Activated CD4-positive, alpha-beta T cell treated with anti-CD3 and anti-CD28 coated beads, Interleukin-2, amount 10 ng/mL, durations not matched to agents 24 days and 14 days (primary cell): Measurements from ENCODE around the gene CCDC7. TPM values are rescaled to one million over a fixed set of nuclear protein-coding genes. Genes with fewer than 3 reads are reported as not detected.
"Not testable (repeated sequence)": the region's sequence is repeated elsewhere in the genome, so short reads cannot be mapped to it uniquely, and the experiment has no call there.

Experiments used
- DNase-seq: peaks from one replicate; pipeline ENCODE4 v3.0.0; 2022
- H3K27ac Mint-ChIP-seq: one replicate; pipeline ENCODE4 v1.8.0; 2022; ENCODE audit warnings: mild to moderate bottlenecking, mixed read lengths
- H3K27me3 Mint-ChIP-seq: one replicate; pipeline ENCODE4 v1.8.0; 2022; ENCODE audit warnings: mixed read lengths
- H3K36me3 Mint-ChIP-seq: one replicate; pipeline ENCODE4 v1.8.0; 2022; ENCODE audit warnings: low read depth, mild to moderate bottlenecking, mixed read lengths
- H3K4me1 Mint-ChIP-seq: one replicate; pipeline ENCODE4 v1.8.0; 2021; ENCODE audit warnings: mixed read lengths
- H3K4me3 Mint-ChIP-seq: one replicate; pipeline ENCODE4 v1.8.0; 2022; ENCODE audit warnings: mild to moderate bottlenecking, moderate library complexity, mixed read lengths
- H3K9me3 Mint-ChIP-seq: one replicate; pipeline ENCODE4 v1.8.0; 2021; ENCODE audit warnings: mixed read lengths
- intact Hi-C: fragments of 100-400 bp; cut with micrococcal nuclease; formaldehyde crosslinking; loops from one replicate; pipeline ENCODE4 v1.15.1; 2023
- total RNA-seq: library from RNA; stranded (reverse); gene quantifications from 2 replicates; pipeline ENCODE4 v1.2.3, GENCODE V29; 2022

CCDC7 gene
- total RNA-seq, 1 donor from 2014 or later = 13.6 TPM

DNA sequence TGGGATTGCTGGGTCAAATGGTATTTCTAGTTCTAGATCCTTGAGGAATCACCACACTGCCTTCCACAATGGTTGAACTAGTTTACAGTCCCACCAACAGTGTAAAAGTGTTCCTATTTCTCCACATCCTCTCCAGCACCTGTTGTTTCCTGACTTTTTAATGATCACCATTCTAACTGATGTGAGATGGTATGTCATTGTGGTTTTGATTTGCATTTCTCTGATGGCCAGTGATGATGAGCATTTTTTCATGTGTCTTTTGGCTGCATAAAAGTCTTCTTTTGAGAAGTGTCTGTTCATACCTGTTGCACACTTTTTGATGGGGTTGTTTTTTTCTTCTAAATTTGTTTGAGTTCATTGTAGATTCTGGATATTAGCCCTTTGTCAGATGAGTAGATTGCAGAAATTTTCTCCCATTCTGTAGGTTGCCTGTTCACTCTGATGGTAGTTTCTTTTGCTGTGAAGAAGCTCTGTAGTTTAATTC is 37.1 kb downstream of the CCDC7 start:
- H3K27ac Mint-ChIP-seq, DNase-seq, H3K4me3 Mint-ChIP-seq, H3K4me1 Mint-ChIP-seq, intact Hi-C loops, H3K27me3 Mint-ChIP-seq: not testable (repeated sequence)
- Mint-ChIP-seq H3K9me3 (peaks cover 15% of the 10 kb centered on the region), H3K36me3 (peaks cover 63% of the 10 kb centered on the region)

DNA sequence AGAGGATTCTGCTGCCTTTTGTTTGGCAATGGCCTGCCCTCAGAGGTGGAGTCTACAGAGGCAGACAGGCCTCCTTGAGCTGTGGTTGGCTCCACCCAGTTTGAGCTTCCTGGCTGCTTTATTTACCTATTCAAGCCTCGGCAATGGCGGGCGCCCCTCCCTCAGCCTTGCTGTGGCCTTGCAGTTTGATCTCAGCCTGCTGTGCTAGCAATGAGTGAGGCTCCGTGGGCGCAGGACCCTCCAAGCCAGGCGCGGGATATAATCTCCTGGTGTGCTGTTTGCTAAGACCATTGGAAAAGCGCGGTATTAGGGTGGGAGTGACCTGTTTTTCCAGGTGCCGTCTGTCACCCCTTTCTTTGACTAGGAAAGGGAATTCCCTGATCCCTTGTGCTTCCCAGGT is 42.1 kb downstream of the CCDC7 start:
- H3K4me3 Mint-ChIP-seq, H3K4me1 Mint-ChIP-seq, DNase-seq, H3K27me3 Mint-ChIP-seq, intact Hi-C loops, H3K27ac Mint-ChIP-seq: not testable (repeated sequence)
- H3K9me3 Mint-ChIP-seq = peaks cover 20% of the 10 kb centered on the region
- H3K36me3 Mint-ChIP-seq = peaks cover 50% of the 10 kb centered on the region

DNA sequence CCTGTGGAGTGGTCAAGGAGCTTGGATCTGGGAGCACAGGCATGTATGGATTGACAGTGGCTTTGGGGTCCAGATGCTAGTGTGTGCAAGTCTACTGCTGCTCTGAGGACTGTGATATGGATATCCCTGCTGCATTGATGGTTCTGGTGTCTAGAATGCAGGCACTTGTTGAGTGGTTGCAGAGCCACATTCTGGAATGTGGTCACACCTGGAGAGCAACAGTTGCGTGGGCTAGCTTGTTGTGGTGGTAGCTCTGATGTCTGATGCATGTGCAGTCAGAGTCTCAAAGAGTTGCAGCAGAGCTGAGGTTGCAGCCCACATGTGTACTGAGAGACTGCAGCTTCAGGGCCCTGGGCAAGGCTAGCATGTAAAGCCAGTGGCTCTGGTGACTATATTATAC is 43.2 kb downstream of the CCDC7 start:
- H3K4me1 Mint-ChIP-seq = peaks cover 5% of the 10 kb centered on the region
- H3K36me3 Mint-ChIP-seq = peaks cover 40% of the 10 kb centered on the region
- no peak for DNase-seq
- H3K9me3 Mint-ChIP-seq = peaks cover 20% of the 10 kb centered on the region
- H3K27me3 Mint-ChIP-seq = no peaks in the 10 kb centered on the region
- no peak overlapping the region for H3K27ac Mint-ChIP-seq
- no peak overlapping the region for H3K4me3 Mint-ChIP-seq
- intact Hi-C loops = no loop called here

DNA sequence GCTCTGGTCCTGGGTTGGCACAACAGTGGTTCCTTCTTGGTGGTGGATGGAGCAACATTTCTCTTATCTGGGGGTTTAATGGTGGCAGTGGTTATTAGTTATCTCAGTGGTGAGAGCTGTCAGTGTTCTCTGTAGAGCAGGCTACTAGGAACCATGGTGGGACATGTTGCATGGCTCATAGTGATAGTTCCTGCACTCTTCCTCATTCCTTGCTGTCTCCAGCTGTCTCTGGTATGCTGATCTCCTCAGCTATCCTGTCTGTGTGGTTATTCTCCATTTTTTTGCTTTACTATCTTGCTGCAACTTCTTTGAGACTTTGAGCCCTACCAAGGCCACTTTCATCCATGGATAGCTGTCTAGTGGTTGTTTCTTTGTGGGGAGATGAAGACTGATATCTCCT is 44.0 kb downstream of the CCDC7 start:
- H3K27me3 Mint-ChIP-seq = no peaks in the 10 kb centered on the region
- intact Hi-C loops = no loop called here
- H3K4me1 Mint-ChIP-seq = peaks cover 5% of the 10 kb centered on the region
- DNase-seq = no peak
- H3K27ac Mint-ChIP-seq = no peak overlapping the region
- peaks cover 39% of the 10 kb centered on the region for H3K36me3 Mint-ChIP-seq
- H3K4me3 Mint-ChIP-seq = no peak overlapping the region
- H3K9me3 Mint-ChIP-seq = peaks cover 20% of the 10 kb centered on the region

DNA sequence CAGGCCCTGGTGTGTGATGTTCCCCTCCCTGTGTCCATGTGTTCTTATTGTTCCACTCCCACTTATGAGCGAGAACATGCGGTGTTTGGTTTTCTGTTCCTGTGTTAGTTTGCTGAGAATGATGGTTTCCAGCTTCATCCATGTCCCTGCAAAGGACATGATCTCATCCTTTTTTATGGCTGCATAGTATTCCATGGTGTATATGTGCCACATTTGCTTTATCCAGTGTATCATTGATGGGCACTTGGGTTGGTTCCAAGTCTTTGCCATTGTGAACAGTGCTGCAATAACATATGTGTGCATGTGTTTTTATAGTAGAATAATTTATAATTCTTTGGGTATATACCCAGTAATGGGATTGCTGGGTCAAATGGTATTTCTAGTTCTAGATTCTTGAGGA is 48.6 kb downstream of the CCDC7 start:
- H3K4me1 Mint-ChIP-seq, H3K4me3 Mint-ChIP-seq, H3K27me3 Mint-ChIP-seq, H3K27ac Mint-ChIP-seq, DNase-seq, intact Hi-C loops: not testable (repeated sequence)
- Mint-ChIP-seq H3K9me3 (peaks cover 14% of the 10 kb centered on the region), H3K36me3 (peaks cover 24% of the 10 kb centered on the region)

DNA sequence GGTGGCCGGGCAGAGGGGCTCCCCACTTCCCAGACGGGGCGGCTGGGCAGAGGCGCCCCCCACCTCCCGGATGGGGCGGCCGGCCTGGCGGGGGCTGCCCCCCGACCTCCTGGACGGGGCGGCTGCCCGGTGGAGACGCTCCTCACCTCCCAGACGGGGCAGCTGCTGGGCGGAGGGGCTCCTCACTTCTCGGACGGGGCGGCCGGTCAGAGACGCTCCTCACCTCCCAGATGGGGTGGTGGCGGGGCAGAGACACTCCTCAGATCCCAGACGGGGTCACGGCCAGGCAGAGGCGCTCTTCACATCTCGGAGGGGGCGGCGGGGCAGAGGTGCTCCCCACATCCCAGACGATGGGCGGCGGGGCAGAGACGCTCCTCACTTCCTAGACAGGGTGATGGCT is 54.2 kb downstream of the CCDC7 start:
- H3K4me3 Mint-ChIP-seq, H3K4me1 Mint-ChIP-seq, H3K27ac Mint-ChIP-seq, intact Hi-C loops, H3K27me3 Mint-ChIP-seq, DNase-seq: not testable (repeated sequence)
- H3K9me3 Mint-ChIP-seq = peaks cover 25% of the 10 kb centered on the region
- peaks cover 44% of the 10 kb centered on the region for H3K36me3 Mint-ChIP-seq

DNA sequence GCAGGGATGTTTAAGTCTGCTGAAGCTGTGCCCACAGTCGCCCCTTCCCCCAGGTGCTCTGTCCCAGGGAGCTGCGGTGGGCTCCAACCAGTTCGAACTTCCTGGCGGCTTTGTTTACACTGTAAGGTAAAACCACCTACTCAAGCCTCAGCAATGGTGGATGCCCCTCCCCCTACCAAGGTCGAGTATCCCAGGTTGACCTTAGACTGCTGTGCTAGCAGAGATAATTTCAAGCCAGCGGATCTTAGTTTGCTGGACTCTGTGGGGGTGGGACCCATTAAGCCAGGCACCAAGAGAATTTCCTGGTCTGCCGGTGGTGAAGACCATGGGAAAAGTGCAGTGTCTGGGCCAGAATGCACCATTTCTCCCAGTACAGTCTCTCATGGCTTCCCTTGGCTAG is 56.0 kb downstream of the CCDC7 start:
- Mint-ChIP-seq H3K4me1 (no peaks in the 10 kb centered on the region), H3K36me3 (peaks cover 45% of the 10 kb centered on the region), H3K9me3 (peaks cover 16% of the 10 kb centered on the region), H3K27ac (no peak overlapping the region), H3K27me3 (no peaks in the 10 kb centered on the region), H3K4me3 (no peak overlapping the region)
- DNase-seq = no peak
- intact Hi-C loops = no loop called here

DNA sequence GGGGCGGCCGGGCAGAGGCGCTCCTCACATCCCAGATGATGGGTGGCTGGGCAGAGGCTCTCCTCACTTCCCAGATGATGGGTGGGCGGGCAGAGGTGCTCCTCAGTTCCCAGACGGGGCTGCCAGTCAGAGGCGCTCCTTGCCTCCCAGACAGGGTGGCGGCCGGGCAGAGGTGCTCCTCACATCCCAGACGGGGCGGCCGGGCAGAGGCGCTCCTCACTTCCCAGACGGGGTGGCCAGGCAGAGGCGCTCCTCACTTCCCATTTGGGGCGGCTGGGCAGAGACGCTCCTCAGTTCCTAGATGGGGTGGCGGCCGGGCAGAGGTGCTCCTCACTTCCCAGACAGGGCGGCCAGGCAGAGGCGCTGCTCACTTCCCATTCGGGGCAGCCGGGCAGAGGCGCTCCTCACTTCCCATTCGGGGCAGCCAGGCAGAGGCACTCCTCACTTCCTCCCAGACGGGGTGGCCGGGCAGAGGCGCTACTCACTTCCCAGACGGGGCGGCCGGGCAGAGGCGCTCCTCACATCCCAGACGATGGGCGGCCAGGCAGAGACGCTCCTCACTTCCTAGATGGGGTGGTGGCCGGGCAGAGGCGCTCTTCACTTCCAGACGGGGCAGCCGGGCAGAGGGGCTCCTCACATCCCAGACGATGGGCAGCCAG is 60.0 kb downstream of the CCDC7 start:
- H3K4me3 Mint-ChIP-seq, intact Hi-C loops, H3K27ac Mint-ChIP-seq, DNase-seq, H3K27me3 Mint-ChIP-seq, H3K4me1 Mint-ChIP-seq: not testable (repeated sequence)
- H3K36me3 Mint-ChIP-seq = peaks cover 39% of the 10 kb centered on the region
- peaks cover 13% of the 10 kb centered on the region for H3K9me3 Mint-ChIP-seq

DNA sequence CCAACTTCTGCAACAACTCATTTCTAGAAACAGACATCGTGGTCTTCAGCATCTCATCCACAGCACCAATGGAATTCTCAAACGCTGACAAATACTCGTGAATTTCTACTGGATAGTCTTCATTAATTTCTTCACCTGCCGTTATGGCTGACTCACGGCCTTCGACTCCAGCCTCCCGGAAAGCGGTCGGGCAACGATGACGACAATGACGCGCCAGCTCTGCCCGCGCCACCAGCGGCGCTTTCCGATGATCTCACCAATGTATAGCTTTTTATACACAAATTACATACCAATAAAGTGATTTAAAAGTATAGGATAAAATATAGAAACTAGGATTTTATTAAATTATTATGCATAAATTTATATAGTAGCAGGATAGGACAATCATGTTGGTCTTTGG is 65.7 kb downstream of the CCDC7 start:
- Mint-ChIP-seq H3K27ac (no peak overlapping the region), H3K9me3 (peaks cover 4% of the 10 kb centered on the region), H3K4me3 (no peak overlapping the region), H3K27me3 (no peaks in the 10 kb centered on the region), H3K36me3 (peaks cover 9% of the 10 kb centered on the region), H3K4me1 (no peaks in the 10 kb centered on the region)
- no peak for DNase-seq
- intact Hi-C loops = no loop called here

DNA sequence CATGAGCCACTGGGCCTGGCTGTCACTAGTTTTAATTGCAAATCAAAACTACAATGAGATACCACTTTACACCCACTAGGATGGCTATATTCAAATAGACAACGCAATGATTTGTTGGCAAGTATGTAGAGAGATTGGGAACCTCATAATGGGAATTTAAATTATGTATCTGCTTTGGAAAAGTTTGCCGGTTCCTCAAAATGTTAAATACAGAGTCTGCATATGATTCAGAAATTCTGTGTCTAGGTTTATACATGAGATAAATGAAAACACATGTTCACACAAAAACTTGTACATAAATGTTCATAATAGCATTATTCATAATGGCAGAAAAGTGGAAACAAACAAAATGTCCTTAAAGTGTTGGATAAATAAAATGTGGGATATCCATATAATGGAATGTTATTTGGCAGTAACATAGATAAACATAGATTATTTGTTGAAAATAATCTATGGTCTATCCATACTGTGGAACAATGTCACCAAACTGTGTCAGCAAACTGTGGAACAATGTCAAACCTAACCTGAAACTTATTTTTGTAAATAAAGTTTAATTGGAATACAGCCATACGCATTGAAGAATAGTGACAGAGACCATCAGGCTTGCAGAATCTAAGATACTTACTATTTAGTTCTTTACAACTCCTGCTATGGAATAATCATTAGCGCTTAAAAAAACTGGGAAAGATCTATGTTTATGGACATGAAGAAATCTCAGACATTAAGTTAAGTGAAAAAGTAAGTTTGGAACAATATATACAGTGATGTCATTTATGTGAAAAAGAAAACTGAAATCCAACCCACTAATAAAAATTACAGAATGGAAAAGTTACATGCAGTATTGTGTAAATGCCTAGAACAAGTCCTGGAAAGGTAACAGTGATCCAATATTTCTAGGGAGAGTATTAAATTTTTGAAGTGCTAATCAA is 70.9 kb downstream of the CCDC7 start:
- Mint-ChIP-seq H3K4me1 (no peaks in the 10 kb centered on the region), H3K9me3 (peaks cover 12% of the 10 kb centered on the region), H3K36me3 (no peaks in the 10 kb centered on the region), H3K4me3 (no peak overlapping the region), H3K27ac (no peak overlapping the region), H3K27me3 (no peaks in the 10 kb centered on the region)
- no peak for DNase-seq
- intact Hi-C loops = no loop called here

DNA sequence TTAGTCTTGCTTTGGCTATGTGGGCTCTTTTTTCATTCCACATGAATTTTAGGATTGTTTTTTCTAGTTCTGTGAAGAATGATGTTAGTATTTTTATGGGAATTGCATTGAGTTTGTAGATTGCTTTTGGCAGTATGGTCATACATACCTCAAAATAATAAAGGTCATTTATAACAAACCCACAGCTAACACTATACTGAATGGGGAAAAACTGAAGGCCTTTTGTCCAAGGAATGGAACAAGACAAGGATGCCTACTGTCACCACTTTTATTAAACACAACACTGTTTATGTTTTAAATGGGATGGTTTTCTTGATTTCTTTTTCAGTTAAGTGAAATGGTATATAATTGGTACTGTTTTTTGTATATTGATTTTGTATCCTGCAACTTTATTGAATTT is 84.3 kb downstream of the CCDC7 start:
- Mint-ChIP-seq H3K4me3 (no peak overlapping the region), H3K4me1 (no peaks in the 10 kb centered on the region), H3K9me3 (peaks cover 18% of the 10 kb centered on the region), H3K27me3 (no peaks in the 10 kb centered on the region), H3K36me3 (no peaks in the 10 kb centered on the region), H3K27ac (no peak overlapping the region)
- intact Hi-C loops = no loop called here
- DNase-seq = no peak

DNA sequence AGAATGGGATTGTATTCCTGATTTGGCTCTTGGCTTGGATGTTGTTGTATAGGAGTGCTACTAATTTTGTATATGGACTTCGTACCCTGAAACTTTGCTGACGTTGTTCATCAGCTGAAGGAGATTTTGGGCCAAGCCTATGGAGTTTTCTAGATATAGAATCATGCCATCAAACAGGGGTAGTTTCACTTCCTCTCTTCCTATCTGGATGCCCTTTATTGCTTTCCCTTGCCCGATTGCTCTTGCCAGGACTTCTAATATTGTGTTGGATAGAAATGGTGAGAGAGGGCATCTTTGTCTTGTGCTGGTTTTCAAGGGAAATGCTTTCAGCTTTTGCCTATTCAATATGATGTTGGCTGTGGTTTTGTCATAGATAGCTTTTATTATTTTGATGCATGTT is 92.3 kb downstream of the CCDC7 start:
- H3K27ac Mint-ChIP-seq = no peak overlapping the region
- no peaks in the 10 kb centered on the region for H3K27me3 Mint-ChIP-seq

DNA sequence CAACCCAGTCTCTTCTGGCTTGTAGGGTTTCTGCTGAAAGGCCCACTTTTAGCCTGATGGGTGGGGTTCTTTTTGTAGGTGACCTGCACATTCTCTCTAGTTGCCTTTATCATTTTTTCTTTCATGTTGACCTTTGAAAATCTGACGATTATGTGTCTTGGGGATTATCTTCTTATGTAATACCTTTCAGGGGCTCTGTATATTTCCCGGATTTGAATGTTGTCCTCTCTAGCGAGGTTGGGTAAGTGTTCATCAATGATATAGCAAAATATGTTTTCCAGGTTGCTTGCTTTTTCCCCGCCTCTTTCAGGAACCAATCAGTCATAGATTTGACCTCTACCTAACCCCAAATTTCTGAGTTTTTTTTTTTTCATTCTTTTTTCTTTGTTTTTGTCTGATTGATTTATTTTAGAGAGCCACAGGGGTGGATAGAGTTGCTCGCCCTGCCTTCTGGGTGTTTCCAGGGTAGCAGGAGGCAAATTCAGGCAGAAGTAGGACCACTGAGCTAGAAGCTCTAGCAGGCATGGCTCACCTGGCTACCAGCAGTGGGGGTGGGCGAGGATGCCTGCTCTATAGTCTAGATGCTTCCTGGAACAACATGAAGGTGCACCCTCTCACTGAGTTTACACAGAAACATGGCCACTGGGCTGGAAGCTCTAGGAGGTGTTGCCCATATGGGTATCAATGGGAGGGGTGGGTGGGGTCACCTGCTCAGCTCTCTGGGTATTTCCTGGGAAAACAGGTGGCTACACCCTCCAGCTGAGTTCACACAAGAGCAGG is 94.9 kb downstream of the CCDC7 start:
- Mint-ChIP-seq H3K36me3 (no peaks in the 10 kb centered on the region), H3K27ac (no peak overlapping the region), H3K4me1 (no peaks in the 10 kb centered on the region), H3K4me3 (no peak overlapping the region), H3K9me3 (no peaks in the 10 kb centered on the region), H3K27me3 (no peaks in the 10 kb centered on the region)
- intact Hi-C loops = no loop called here
- DNase-seq = no peak

More for the DNA sequence above, 92.3 kb downstream of the CCDC7 start:
- intact Hi-C loops = no loop called here
- Mint-ChIP-seq H3K4me3 (no peak overlapping the region), H3K4me1 (no peaks in the 10 kb centered on the region), H3K9me3 (peaks cover 6% of the 10 kb centered on the region), H3K36me3 (no peaks in the 10 kb centered on the region)
- no peak for DNase-seq

DNA sequence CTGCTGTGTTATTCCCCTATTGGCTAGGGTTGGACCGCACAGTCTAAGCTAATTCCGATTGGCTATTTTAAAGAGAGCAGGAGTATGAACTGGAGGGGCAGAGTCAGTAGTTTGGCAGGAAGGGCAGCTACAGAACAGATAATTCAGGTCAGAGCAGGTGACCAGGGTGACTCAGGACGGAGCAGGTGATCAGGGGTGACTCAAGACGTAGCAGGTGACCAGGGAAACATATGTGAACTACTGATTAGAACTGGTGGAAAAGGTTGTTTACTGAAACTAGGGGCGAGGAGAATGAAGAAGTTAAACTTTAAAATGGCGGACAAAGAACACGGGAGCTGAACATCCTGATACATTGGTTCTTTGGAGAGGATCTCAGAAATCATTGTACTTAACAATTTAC is 102.3 kb downstream of the CCDC7 start:
- no peak for DNase-seq
- Mint-ChIP-seq H3K36me3 (no peaks in the 10 kb centered on the region), H3K4me3 (no peak overlapping the region), H3K27me3 (no peaks in the 10 kb centered on the region), H3K27ac (no peak overlapping the region), H3K9me3 (peaks cover 13% of the 10 kb centered on the region), H3K4me1 (no peaks in the 10 kb centered on the region)
- intact Hi-C loops = no loop called here
